Keratinocyte (primary cell): Measurements from ENCODE around the gene FEZF2. TPM values are rescaled to one million over a fixed set of nuclear protein-coding genes. Genes with fewer than 3 reads are reported as not detected.

Experiments used
- DNase-seq: peaks from one replicate; pipeline ENCODE4 v3.0.0-alpha.2; 2011; ENCODE audit warnings: low read depth, missing footprints, low spot score
- FAIRE-seq: peaks from 2 replicates; lab custom pipeline; 2011; peaks lifted over from hg19 to GRCh38; lab: Jason Lieb, UNC
- H2AFZ ChIP-seq: 2 replicates; pipeline ENCODE4 v1.6.0; 2012; ENCODE audit warnings: low read length, control low read depth, inconsistent platforms; ENCODE audit not compliant: control insufficient read depth
- H3K27ac ChIP-seq: 2 replicates; pipeline ENCODE4 v1.5.1; 2011; ENCODE audit warnings: low read length; ENCODE audit not compliant: control insufficient read depth, insufficient read depth
- H3K27me3 ChIP-seq: 3 replicates; pipeline ENCODE4 v1.6.0; 2011; ENCODE audit warnings: low read length; ENCODE audit not compliant: control insufficient read depth, insufficient read depth; ENCODE audit errors: extremely low read depth
- H3K36me3 ChIP-seq, 2 experiments: 2 replicates in 1 of 2; 3 replicates in 1 of 2; pipeline ENCODE4 v1.5.1; 2011; ENCODE audit warnings: low read length in 2 of 2, mild to moderate bottlenecking in 1 of 2; ENCODE audit not compliant: control insufficient read depth in 2 of 2, insufficient read depth in 2 of 2; ENCODE audit errors: extremely low read depth in 1 of 2
- H3K4me1 ChIP-seq: 3 replicates; pipeline ENCODE4 v1.5.1; 2011; ENCODE audit warnings: low read length; ENCODE audit not compliant: control insufficient read depth, insufficient read depth; ENCODE audit errors: extremely low read depth
- H3K4me2 ChIP-seq: 3 replicates; pipeline ENCODE4 v1.6.0; 2011; ENCODE audit warnings: low read depth, low read length; ENCODE audit not compliant: control insufficient read depth, insufficient read depth; ENCODE audit errors: extremely low read depth
- H3K4me3 ChIP-seq, 3 experiments: fragments of 200-600 bp in 1 of 3; sonication (generic) in 1 of 3; 2 replicates in 2 of 3; 3 replicates in 1 of 3; pipeline ENCODE4 v1.5.1; 2011 to 2016; ENCODE audit warnings: low read length in 3 of 3, mild to moderate bottlenecking in 3 of 3, control low read depth in 2 of 3, inconsistent platforms in 1 of 3, low read depth in 1 of 3, mixed read lengths in 1 of 3, mixed run types in 1 of 3, moderate library complexity in 1 of 3; ENCODE audit not compliant: control insufficient read depth in 2 of 3, insufficient read depth in 2 of 3; ENCODE audit errors: extremely low read depth in 1 of 3
- H3K79me2 ChIP-seq: 2 replicates; pipeline ENCODE4 v1.6.0; 2012; ENCODE audit warnings: low read length; ENCODE audit not compliant: control insufficient read depth, insufficient read depth
- H3K9ac ChIP-seq: 3 replicates; pipeline ENCODE4 v1.6.0; 2011; ENCODE audit warnings: low read length; ENCODE audit not compliant: control insufficient read depth, insufficient read depth; ENCODE audit errors: extremely low read depth
- H3K9me1 ChIP-seq: 3 replicates; pipeline ENCODE4 v1.6.0; 2011; ENCODE audit warnings: low read length; ENCODE audit not compliant: control insufficient read depth, insufficient read depth; ENCODE audit errors: extremely low read depth
- H3K9me3 ChIP-seq: 2 replicates; pipeline ENCODE4 v1.5.1; 2012; ENCODE audit warnings: low read depth, low read length; ENCODE audit not compliant: control insufficient read depth
- H4K20me1 ChIP-seq: 3 replicates; pipeline ENCODE4 v1.6.0; 2011; ENCODE audit warnings: low read length; ENCODE audit not compliant: control insufficient read depth, insufficient read depth; ENCODE audit errors: extremely low read depth
- CTCF ChIP-seq, 3 experiments: IDR thresholded peaks in 1 of 3; conservative IDR thresholded peaks in 1 of 3; optimal IDR thresholded peaks in 1 of 3; 2 replicates in 2 of 3; 3 replicates in 1 of 3; pipeline versions ENCODE3 to v1.5.1; 2011; ENCODE audit warnings: low read length in 3 of 3, mild to moderate bottlenecking in 3 of 3, moderate library complexity in 2 of 3, control low read depth in 1 of 3, inconsistent platforms in 1 of 3; ENCODE audit not compliant: insufficient read depth in 2 of 3; ENCODE audit errors: extremely low read depth in 1 of 3
- EZH2 ChIP-seq: IDR thresholded peaks from one replicate; pipeline ENCODE4 v1.6.1; 2012; ENCODE audit warnings: inconsistent platforms, mild to moderate bottlenecking, low read length, moderate library complexity
- dilution Hi-C: fragments of 300-500 bp; cut with MboI; formaldehyde crosslinking; loops from one replicate; pipeline ENCODE4 v1.7.0; 2020; ENCODE audit warnings: low sequenced_read_pairs; ENCODE audit not compliant: extremely low pct_ligation_motif_present
- polyA plus RNA-seq, 5 experiments: library from polyadenylated mRNA; depleted of rRNA in 3 of 5; stranded (reverse) in 3 of 5; stranded (forward) in 1 of 5; unstranded in 1 of 5; fragments of >200 nt; gene quantifications; 1 replicate in 1 of 5; 2 replicates in 3 of 5; 3 replicates in 1 of 5; pipeline versions ENCODE4 v1.2.1 to v1.2.3, GENCODE V29; 2011 to 2012; ENCODE audit warnings: missing spikeins in 2 of 5, low read depth in 1 of 5, low replicate concordance in 1 of 5

Gene FEZF2
- polyA plus RNA-seq, 1 donor (not counting 4 experiments of a cell fraction or from before 2014, with no cell fraction given): not detected

- Histone ChIP-seq H3K4me3 (no peak overlapping the region), H3K36me3 (no peaks in the 10 kb centered on the region), H3K4me2 (no peak overlapping the region), H3K9me3 (no peaks in the 10 kb centered on the region), H2AFZ (no peak overlapping the region), H3K9me1 (no peaks in the 10 kb centered on the region), H3K27ac (no peak overlapping the region), H4K20me1 (no peaks in the 10 kb centered on the region), H3K4me1 (no peaks in the 10 kb centered on the region), H3K79me2 (no peaks in the 10 kb centered on the region), H3K9ac (no peak overlapping the region), H3K27me3 (peaks cover 98% of the 10 kb centered on the region)
- FAIRE-seq (no peak), DNase-seq (no peak)
- TF ChIP-seq CTCF (optimal IDR thresholded peaks at IDR 0.05 in 1 of 3, IDR thresholded peaks at IDR 0.05 in 1 of 3, conservative IDR thresholded peaks at IDR 0.05 in 1 of 3; ENCODE audit: extremely low read depth in 1 of 3, insufficient read depth in 2 of 3, low read length in 3 of 3) (no peak), EZH2 (no peak)
- dilution Hi-C loops: no loop called here
Measured at GRCh38 chr3:62376454-62376720, 3.0 kb upstream of the FEZF2 start.

GRCh38 chr3:62375655-62376453 is 2.5 kb upstream of the FEZF2 start:
- Histone ChIP-seq H3K4me3 (no peak overlapping the region), H3K4me1 (no peaks in the 10 kb centered on the region), H3K36me3 (no peaks in the 10 kb centered on the region), H3K9ac (no peak overlapping the region), H3K4me2 (no peak overlapping the region), H3K27ac (no peak overlapping the region), H4K20me1 (peaks cover 4% of the 10 kb centered on the region), H3K27me3 (peaks cover 98% of the 10 kb centered on the region), H3K9me1 (no peaks in the 10 kb centered on the region), H2AFZ (no peak overlapping the region), H3K9me3 (no peaks in the 10 kb centered on the region), H3K79me2 (no peaks in the 10 kb centered on the region)
- TF ChIP-seq EZH2: no peak
- FAIRE-seq (no peak), DNase-seq (no peak)
- dilution Hi-C loops: no loop called here
